Vagina (tissue), 2 donors: ENCODE measurements around the gene BBS2.

Experiments
- CTCF ChIP-seq, 3 experiments: fragments of 450-650 bp in 2 of 3; fragments of 200-600 bp in 1 of 3; sonication (generic) in 1 of 3; IDR thresholded peaks; one replicate each; pipeline ENCODE4 v1.5.1; 2017 to 2019; ENCODE audit warnings: antibody characterized with exemption in 3 of 3, mild to moderate bottlenecking in 2 of 3, moderate library complexity in 2 of 3
- POLR2A ChIP-seq, 2 donors: fragments of 450-650 bp; IDR thresholded peaks; one replicate each; pipeline ENCODE4 v1.6.1; 2017; ENCODE audit warnings: antibody characterized with exemption in 2 of 2, mild to moderate bottlenecking in 2 of 2, moderate library complexity in 2 of 2
- POLR2AphosphoS5 ChIP-seq, 2 donors: sonication (generic); formaldehyde crosslinking; IDR thresholded peaks; one replicate each; pipeline ENCODE4 v1.9.0; 2017; ENCODE audit warnings: antibody characterized with exemption in 2 of 2, mild to moderate bottlenecking in 2 of 2, low read depth in 1 of 2; ENCODE audit not compliant: insufficient read depth in 1 of 2

GRCh38 chr16:56436258-56436657 is 83.6 kb downstream of the BBS2 start:
- TF ChIP-seq CTCF (IDR thresholded peaks at IDR 0.05) = no peak
- TF ChIP-seq POLR2AphosphoS5 (IDR thresholded peaks at IDR 0.05; ENCODE audit: insufficient read depth in 1 of 2, low read depth in 1 of 2) = no peak
- TF ChIP-seq POLR2A (IDR thresholded peaks at IDR 0.05) = no peak
